ENCODE results near the gene TTC9.

TTC9 gene

GRCh38 chr14:70641548-70642302 lies at the start of gene TTC9:
TTC9 (plus strand) TSS chr14:70641916; CDS start chr14:70642130, 214 bp downstream.
- no peak for DNase-seq (ENCODE audit: low read depth in 2 of 2)

GRCh38 chr14:70594461-70594860 lies 47.3 kb upstream of the TTC9 start:
- DNase-seq (ENCODE audit: low read depth in 2 of 2) = no peak

DNA sequence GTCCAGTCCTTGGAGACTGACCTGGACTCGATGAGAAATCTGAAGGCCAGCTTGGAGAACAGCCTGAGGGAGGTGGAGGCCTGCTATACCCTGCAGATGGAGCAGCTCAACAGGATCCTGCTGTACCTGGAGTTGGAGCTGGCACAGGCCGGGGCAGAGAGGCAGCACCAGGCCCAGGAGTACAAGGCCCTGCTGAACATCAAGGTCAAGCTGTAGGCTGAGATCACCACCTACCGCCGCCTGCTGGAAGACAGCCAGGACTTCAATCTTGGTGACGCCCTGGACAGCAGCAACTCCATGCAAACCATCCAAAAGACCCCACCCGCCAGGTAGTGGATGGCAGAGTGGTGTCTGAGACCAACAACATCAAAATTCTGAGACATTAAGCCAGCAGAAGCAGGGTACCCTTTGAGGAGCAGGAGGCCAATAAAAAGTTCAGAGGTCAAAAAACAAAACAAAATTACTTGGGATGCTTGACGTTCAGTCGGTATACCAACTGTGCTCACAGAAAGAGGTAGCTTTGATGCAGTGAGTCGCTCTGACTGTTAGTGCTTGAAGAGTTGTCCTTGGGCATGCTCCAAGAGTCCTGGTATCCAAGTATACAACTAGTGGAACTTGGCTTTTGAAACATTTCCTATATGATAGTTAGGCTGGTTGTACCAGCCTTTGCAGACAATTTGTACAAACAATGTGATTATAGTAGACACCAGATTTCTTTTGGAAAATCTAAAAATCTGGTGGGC lies 46.1 kb upstream of the TTC9 start:
- no peak for DNase-seq (ENCODE audit: low read depth in 2 of 2)

DNA sequence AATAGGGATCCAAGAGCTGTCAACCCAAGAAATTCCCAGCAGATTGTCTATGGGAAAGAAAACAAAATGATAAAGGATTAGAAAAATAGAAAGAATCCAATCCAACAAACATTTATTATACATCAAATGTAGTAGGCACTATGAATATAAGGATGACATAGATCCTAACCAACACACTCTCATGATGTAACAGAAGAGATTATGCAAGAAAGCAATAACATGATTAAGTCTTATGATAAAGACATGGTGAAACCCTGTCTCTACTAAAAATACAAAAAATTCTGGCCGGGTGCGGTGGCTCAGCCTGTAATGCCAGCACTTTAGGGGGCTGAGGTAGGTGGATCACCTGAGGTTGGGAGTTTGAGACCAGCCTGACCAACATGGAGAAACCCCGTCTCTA lies 44.0 kb upstream of the TTC9 start:
- DNase-seq (ENCODE audit: low read depth in 2 of 2) = no peak

DNA sequence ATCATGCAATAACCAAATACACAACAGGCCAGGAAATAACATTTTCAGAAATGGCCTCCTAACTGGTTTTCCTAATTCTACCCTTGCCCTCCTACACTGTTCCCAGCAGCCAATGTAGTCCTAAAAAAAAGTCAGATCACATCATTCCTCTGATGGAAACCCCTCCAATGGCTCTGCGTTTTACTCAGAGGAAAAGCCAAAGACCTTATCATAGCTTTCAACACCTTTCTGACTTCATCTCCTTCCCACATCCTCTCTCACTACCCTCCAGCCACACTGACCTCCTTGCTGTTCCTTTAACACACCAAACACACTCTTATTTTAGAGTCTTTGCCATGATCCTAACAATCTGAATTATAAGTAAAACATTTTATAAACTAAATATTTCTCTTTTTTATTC lies 42.4 kb upstream of the TTC9 start:
- no peak for DNase-seq (ENCODE audit: low read depth in 2 of 2)

DNA sequence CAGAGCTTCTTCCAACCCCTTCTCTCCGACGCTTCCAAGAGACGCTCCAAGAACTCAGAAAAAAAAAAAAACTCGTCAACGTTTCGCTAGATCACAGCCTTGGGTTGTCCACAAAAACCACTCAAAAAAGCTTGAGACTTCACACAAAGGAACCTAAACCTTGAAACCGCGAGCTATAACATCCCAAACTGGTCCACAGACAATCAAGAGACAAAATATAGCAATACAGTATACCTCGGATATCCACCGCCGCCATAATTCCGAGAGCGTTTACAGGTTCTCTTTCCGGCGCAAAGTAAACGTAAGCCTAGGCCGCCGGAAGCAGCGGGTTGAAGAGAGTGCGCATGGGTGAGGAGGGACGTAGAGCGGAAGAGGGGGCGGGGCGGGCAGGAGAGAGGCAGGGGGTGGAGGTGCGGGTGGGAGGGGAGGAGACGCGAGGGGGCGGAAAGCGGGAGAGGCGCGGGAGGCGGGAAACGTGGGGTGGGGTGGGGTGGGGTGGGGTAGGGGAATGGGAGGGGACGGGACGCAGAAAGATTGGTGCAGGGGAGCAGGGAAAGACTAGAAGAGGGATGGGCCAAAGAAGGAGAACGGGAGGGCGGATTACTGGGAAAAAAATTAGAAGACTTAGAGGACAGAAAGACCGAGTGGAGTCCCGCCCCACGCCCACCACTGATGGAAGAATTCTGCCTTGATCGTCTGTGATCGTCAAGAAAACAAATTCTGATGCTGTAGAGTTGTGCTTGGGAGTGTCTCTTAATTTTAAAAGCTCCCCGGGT lies 41.1 kb upstream of the TTC9 start, which contains the start of gene MED6:
Gene MED6, minus strand, starts transcription at position 274 of the 776 bp plus-strand sequence. Its CDS starts 18 bp downstream, at position 256.
- DNase-seq (ENCODE audit: low read depth in 2 of 2) = peak; percentile 84 to 93

- DNase-seq (ENCODE audit: low read depth in 2 of 2) = no peak
Observed at GRCh38 chr14:70601162-70601561, 40.6 kb upstream of the TTC9 start.

GRCh38 chr14:70602254-70602653 lies 39.5 kb upstream of the TTC9 start:
- DNase-seq (ENCODE audit: low read depth in 2 of 2) = no peak

DNA sequence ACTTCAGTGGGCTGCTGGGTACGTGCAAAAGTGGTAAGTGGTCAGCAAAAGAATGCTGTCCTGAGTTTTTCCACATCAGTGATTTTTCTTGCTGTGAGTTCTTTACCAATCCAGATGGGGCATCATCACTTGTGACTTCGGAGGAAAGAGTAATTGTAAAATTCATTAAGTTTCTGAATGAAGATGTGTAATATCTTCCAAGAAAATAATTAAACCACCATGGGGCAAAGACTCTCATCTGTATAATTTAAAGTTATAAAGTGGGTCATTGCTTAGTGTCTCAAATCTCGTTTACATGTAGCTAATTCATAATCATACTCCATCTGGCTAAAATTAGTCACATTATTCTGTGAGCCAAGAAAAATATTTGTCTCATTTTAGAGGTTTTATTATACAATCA lies 30.5 kb upstream of the TTC9 start:
- DNase-seq (ENCODE audit: low read depth in 2 of 2) = no peak

GRCh38 chr14:70616646-70617045 lies 25.1 kb upstream of the TTC9 start:
- DNase-seq (ENCODE audit: low read depth in 2 of 2) = no peak

- DNase-seq (ENCODE audit: low read depth in 2 of 2) = no peak
Observed at GRCh38 chr14:70618314-70618713, 23.4 kb upstream of the TTC9 start.

- no peak for DNase-seq (ENCODE audit: low read depth in 2 of 2)
Observed at GRCh38 chr14:70619708-70620107, 22.0 kb upstream of the TTC9 start.

GRCh38 chr14:70622111-70622712 lies 19.5 kb upstream of the TTC9 start:
- peak in 1 of 2 experiments; percentile 38 for DNase-seq (ENCODE audit: low read depth in 2 of 2)

- DNase-seq (ENCODE audit: low read depth in 2 of 2) = no peak
Observed at GRCh38 chr14:70624972-70625371, 16.7 kb upstream of the TTC9 start.

DNA sequence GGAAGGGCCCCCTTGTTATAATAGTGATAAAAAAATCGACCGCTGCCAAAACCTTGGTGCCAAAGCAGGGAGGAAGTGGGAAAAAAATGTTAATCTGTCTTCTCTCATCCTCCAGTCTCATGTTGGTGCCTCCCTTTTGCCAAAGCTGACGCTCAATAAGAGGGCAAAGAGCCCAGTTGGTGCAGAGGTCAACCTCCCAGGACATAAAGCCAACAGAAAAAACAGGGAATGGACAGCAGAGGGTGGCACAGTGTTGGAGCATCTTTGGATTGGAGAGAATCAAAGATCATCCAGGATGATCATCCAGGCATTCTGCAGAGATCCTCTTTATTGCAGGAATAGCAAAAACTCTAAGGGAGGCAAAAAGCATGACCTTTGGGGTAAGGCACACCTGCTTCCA lies 9.8 kb upstream of the TTC9 start:
- DNase-seq (ENCODE audit: low read depth in 2 of 2) = no peak

DNA sequence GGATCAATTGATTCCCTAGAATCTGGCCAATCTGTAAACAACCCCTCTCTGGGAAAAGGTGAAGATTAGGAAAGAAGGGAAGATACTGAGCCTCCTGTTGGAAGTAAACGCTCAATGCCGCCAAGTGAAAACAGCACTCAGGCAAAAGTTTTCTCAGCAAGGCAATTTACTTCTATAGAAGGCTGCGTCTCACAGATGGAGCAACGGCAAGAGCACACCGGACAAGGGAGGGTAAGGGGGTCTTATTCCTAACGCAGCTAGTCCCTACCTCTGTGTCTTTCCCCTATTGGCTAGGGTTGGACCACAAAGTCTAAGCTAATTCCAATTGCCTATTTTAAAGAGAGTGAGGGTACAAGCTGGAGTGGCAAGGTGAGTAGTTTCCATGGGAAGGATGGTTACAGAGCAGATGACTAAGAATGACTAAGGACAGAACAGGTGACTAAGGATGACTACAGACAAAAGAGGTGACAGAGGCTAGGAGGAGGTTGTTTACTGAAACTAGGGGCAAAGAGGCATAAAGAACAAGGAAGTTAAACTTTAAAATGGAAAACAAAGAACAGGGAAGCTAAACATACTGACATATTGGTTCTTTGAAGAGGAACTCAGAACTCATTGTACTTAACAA lies 5.6 kb upstream of the TTC9 start:
- DNase-seq (ENCODE audit: low read depth in 2 of 2) = no peak

GRCh38 chr14:70638416-70638815 lies 3.3 kb upstream of the TTC9 start:
- DNase-seq (ENCODE audit: low read depth in 2 of 2) = no peak

DNA sequence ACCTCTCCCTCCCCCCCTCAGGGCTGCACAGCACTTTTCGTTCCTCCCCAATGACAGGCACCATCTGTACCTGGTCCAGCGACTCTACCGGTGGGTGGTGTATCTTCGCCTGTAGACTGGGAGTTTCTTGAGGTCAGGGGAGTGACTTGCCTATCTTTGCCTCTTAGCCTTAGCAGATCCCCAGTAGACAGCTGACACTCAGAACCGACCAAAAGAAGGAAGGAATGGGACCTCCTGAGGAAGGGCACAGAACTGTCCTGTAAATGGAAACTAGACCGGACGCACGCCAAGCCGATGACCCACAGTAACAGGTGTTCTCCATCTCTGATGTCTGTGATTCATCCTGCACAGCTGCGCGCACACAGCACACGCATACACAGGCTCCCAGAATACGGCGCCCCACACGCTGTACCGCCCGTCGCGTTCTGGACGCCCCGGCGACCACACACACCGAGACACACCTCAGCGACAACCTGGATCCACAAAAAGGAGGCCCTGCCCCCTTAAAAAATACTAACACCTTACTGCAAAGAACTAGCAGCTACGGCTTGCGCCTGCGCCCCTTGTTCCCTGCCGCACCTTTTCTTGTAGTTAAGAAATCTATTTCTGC lies 673 bp upstream of the TTC9 start:
- peak in 1 of 2 experiments; percentile 36 for DNase-seq (ENCODE audit: low read depth in 2 of 2)

DNA sequence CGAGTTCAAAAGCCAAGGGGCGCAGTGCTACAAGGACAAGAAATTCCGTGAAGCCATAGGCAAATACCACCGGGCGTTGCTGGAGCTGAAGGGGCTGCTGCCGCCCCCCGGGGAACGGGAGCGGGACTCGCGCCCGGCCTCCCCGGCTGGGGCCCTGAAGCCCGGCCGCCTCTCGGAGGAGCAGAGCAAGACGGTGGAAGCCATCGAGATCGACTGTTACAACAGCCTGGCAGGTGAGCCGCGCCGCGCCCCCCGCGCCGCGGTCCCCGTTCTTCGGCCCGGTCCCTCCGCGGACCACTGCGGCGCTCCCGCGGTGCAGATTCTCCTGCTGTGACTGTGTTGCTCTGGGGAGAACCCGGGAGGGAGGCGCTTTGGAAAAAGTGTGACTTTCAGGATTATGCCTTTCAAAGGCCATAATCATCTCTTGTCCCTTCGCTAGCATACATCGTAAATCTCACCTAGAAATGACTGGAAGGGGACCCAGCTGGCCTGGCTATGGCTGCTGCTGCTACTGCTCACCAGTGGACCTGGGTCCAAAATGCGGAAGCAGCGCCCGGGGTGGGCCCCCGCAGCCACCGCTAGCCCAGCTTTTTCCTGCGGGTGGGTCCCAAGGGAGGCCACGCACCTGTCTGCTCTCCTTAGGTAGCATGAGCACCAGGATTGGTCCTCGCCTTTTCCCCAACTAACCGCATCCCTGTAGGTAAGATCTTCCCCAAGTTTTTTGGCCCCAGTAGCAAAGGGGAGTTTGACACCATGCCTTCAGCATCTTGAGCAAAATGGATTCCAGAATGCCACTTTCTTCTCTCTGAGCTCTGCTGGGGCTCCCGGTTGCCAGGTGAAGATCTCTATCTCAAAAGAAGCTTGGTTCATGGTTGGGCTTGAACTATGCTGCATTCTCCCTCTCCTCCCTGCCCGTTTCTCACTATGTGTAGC lies 853 bp downstream of the TTC9 start:
- DNase-seq (ENCODE audit: low read depth in 2 of 2) = peak in 1 of 2 experiments; percentile 26

- no peak for DNase-seq (ENCODE audit: low read depth in 2 of 2)
Observed at GRCh38 chr14:70643967-70644366, 2.3 kb downstream of the TTC9 start.

All from stimulated activated CD4-positive, alpha-beta T cell treated with anti-CD3 and anti-CD28 coated beads, Interleukin-12 subunit alpha, Interleukin-12 subunit beta, amount 100 ng/mL, for 24 hours (primary cell).